Hypothalamus (tissue), 51 donors: ENCODE results near the gene B4GALNT3.

Source experiments
- DNase-seq, 51 donors: peaks; one replicate each; lab custom pipeline; 2025; lab: John Stamatoyannopoulos, UW

The B4GALNT3 gene

GRCh38 chr12:612886-613285, 153.1 kb downstream of the B4GALNT3 start:
- no peak for DNase-seq
